Activated CD8-positive, alpha-beta memory T cell treated with anti-CD3 and anti-CD28 coated beads for 24 hours (primary cell): Measurements from ENCODE around the gene ELMO2.
A peak's percentile ranks its signal among the peaks of the same experiment; 100 is the strongest.

ENCODE experiments used
- DNase-seq: peaks from one replicate; pipeline ENCODE4 v3.0.0-alpha.2; 2020

ELMO2 gene

DNA sequence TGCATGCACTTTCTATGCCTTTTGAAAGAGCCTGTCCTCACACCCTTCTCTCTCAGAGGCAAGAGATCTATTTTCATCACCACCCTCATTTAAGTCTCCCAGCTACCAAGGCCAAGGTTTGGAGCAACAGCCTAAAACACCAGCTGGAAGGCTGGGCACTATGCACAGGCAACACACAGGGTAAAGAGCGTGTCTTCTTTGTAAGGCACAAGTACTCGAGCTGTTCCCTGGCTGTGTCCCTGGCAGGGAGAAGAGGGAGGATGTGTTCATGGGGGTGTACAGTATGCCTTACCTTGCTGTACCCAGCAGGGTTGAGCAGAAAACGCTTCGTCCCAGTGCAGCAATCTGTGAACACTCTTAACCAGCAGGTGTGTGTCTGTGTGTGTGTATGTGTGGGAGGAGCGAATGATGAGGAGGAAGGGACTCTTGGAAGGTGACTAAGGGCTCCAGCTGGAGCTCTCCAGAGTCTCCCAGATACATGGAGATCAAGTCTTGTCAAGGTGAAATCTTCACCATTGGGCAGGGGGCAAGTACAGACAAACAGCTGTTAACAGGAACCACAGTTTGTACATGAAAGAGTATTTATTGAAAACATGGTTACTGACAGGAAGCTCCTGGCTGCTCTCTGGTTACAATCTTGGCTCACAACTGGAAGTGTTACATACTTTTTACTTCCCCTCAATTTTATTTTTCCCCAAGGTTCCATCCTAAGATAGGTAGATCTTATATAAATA is 40.8 kb downstream of the ELMO2 start:
- no peak for DNase-seq

GRCh38 chr20:46364670-46365486 is 41.5 kb downstream of the ELMO2 start:
- no peak for DNase-seq

- peak; percentile 93 for DNase-seq
Measured at GRCh38 chr20:46363874-46364669, 42.3 kb downstream of the ELMO2 start.

DNA sequence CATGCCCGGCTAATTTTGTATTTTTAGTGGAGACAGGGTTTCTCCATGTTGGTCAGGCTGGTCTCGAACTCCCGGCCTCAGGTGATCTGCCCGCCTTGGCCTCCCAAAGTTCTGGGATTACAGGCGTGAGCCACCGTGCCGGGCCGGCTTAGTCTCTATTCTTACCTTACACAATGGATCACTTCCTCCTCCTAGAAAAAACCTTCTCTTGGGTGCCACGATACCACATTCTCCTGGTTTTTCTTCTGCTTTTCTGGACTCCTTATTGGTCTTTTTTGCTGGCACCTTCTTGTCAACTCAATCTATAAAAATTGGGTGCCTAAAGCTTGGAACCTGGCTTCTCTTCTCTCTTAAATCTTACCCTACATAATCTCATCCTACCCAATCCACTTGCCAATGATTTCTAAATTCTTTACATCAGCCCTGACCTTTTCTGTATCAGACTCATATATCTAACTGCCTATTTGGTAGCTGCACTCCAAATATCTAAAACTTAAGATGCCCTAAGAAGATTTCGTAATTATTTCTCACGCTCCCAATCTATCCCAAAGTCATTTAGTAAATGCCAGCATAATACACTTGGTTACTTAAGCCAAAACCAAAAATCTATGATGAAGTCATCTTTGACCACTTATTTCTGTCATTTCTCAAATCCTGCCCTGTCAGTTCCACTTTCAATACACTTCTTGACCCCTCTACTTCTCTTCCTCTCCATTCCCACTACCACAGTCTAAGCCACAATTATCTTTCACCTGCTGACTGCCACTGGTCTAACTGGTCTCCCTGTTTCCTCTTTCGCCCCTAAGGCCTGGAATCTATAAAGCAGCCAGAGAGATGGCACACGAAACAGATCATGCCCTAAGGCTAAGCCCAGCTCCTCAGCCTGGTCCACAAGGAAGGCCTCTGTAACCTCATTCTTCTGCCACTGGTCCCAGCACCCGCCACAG is 43.2 kb downstream of the ELMO2 start:
- no peak for DNase-seq

DNA sequence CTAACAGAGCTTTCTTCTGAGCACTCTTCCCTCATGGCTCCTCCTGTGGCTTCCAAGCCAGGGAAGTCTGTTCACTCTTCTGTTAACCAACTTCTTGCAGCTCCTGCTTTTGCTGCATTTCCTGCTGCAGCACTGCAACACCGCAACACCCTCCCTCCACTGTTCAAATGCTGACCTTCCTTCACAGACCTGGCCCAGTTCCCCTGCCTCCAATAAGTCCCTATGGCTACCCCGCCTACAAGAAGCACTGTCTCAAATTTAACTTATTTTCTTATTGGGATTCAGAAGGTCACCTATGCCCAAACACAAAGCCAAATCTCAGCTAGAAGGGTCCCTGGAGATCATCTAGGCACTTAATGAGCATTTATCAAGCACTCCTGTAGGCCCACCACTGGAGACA is 44.6 kb downstream of the ELMO2 start:
- DNase-seq: no peak

DNA sequence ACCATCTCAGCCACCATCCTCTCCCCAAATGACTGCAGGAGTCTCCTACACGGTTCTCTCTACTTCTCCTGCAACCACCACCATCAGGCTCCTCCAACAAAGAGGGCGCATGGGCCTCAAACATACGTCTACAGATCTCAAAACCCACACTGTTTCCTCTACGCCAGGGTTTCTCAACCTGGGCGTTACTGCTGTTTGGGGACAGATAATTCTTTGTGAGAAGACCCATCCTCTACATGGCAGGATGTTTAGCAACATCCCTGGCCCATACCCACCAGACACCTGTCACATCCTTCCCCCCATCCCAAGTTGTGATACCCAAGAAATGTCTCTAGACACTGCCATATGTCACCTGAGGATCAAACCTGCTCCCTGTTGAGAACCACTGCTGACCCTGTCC is 45.0 kb downstream of the ELMO2 start:
- DNase-seq: no peak

DNA sequence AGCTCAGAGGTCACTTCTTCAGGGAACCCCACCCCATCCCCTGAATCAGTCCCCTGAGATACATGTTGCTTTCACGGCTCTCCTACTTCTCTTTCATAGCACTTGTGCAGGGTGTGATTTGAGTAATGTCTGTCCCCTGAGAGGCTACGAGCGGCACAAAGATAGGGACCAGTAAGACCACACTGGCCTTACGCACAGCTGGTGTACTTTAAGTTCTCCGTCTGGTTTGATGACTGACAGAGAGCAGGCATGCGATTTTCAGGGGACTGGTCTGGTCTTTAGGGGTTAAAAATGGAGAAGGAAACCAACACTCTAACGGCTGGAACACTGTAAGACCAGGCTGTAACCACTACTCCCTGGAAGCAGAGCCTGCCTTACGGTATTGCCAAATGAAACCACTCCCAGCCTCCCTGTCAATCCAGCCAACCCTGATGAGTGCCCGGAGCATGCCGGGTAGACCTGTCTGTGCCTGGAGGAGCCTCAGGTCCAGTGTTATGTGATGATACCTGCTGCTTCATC is 47.1 kb downstream of the ELMO2 start:
- DNase-seq: no peak

- DNase-seq: no peak
Measured at GRCh38 chr20:46358346-46359058, 47.9 kb downstream of the ELMO2 start.

- no peak for DNase-seq
Measured at GRCh38 chr20:46357030-46357514, 49.3 kb downstream of the ELMO2 start.

GRCh38 chr20:46356195-46357029 is 50.0 kb downstream of the ELMO2 start:
- DNase-seq: no peak

DNA sequence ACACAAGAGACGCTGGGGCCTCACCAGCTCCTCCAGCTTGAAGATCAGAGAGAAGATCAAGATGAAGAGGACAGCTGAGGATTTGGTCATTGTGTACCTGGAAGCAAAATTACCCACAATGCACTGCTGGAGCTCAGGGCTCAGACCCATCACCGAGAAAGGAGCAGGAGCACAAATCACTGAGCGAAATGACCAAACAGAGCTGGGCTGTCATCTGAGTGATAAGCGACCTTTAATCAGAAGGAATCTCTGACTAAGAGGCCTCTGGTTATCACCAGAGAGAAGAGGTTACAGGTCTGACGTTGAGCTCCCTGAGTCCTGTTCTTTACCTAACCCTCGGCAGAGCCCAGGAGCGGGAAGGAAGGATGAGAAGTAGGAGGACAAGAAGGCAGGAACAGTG is 50.6 kb downstream of the ELMO2 start:
- no peak for DNase-seq

- DNase-seq: no peak
Measured at GRCh38 chr20:46354920-46355654, 51.3 kb downstream of the ELMO2 start.

- DNase-seq: no peak
Measured at GRCh38 chr20:46354207-46354555, 52.2 kb downstream of the ELMO2 start.

DNA sequence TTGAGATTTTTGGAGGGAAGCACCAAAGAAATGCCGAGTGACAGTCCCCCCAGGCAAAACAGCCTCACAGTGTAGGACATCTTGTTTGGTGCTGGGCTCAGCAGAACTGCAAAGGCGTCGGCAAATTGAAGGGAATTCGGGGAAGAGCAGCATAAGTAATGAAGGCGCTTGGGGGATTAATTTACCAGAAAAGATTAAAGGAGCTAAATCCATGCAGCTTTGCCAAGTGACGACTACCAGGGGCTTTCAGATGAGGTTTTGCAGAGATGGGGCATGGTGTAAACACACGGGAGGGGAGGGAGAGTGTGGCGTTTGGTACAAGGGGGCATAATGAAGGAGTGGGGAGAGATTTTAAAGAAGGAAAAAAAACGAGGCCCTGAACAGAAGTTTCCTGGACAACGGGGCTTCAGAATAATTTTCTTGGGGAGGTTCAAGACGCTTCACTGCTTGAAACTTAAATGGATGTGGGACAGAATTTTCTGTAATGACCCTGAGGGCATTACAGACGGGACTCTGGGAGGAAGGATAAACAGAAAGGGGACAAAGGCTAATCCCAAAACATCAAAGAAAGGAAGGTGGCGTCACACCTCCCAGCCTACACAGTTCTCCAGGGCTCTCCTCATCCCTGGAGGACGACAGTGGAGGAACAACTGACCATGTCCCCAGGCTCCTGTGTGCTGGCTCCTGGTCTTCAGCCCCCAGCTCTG is 52.8 kb downstream of the ELMO2 start:
- no peak for DNase-seq

DNA sequence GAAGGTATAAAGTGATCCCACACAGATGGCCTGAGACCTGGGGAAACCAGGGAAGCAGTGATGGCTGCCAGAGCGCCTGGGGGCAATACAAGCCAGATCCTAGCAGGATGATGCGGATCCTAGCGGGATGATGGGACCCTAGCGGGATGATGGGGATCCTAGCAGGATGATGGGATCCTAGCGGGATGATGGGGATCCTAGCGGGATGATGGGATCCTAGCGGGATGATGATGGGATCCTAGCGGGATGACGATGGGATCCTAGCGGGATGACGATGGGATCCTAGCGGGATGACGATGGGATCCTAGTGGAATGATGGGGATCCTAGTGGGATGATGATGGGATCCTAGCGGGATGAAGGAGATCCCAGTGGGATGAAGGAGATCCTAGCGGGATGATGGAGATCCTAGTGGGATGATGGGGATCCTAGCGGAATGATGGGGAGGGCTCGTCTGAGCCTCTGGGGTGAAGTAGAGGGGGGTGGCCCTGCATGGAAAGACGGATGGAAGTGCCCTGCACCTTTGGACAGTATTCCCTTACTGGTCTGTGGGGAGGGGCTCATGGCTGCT is 54.0 kb downstream of the ELMO2 start:
- DNase-seq: no peak

- DNase-seq: no peak
Measured at GRCh38 chr20:46351357-46352058, 54.9 kb downstream of the ELMO2 start.

- DNase-seq: no peak
Measured at GRCh38 chr20:46350986-46351267, 55.5 kb downstream of the ELMO2 start.
